HEK293T (cell line): ENCODE results near the gene GDF10.

Experiments used
- ARNT ChIP-seq: fragments of 450-650 bp; IDR thresholded peaks from 2 replicates; pipeline ENCODE4 v1.6.1; 2017; ENCODE audit warnings: mild to moderate bottlenecking
- BHLHE40 ChIP-seq: fragments of 450-650 bp; IDR thresholded peaks from 2 replicates; pipeline ENCODE4 v1.6.1; 2016; ENCODE audit warnings: mild to moderate bottlenecking, moderate library complexity, borderline replicate concordance
- CTBP1 ChIP-seq: fragments of 450-650 bp; IDR thresholded peaks from 2 replicates; pipeline ENCODE4 v1.6.1; 2016; ENCODE audit warnings: borderline replicate concordance
- ELF4 ChIP-seq: fragments of 450-650 bp; IDR thresholded peaks from 2 replicates; pipeline ENCODE4 v1.6.1; 2017; ENCODE audit warnings: antibody characterized with exemption
- FOXA1 ChIP-seq: fragments of 450-650 bp; IDR thresholded peaks from 2 replicates; pipeline ENCODE4 v1.6.1; 2016; ENCODE audit warnings: mild to moderate bottlenecking
- FOXM1 ChIP-seq: fragments of 450-650 bp; IDR thresholded peaks from 2 replicates; pipeline ENCODE4 v1.6.1; 2017; ENCODE audit warnings: mild to moderate bottlenecking, borderline replicate concordance
- L3MBTL2 ChIP-seq: fragments of 450-650 bp; conservative IDR thresholded peaks from 2 replicates; pipeline ENCODE4 v1.6.1; 2016; ENCODE audit warnings: mild to moderate bottlenecking
- LEF1 ChIP-seq: fragments of 450-650 bp; IDR thresholded peaks from 2 replicates; pipeline ENCODE4 v1.6.1; 2017; ENCODE audit warnings: mild to moderate bottlenecking, borderline replicate concordance
- NFRKB ChIP-seq: fragments of 450-650 bp; IDR thresholded peaks from 2 replicates; pipeline ENCODE4 v1.6.1; 2016; ENCODE audit warnings: mild to moderate bottlenecking, moderate library complexity
- SP1 ChIP-seq: fragments of 450-650 bp; IDR thresholded peaks from 2 replicates; pipeline ENCODE4 v1.6.1; 2017
- SUZ12 ChIP-seq: fragments of 450-650 bp; IDR thresholded peaks from 2 replicates; pipeline ENCODE4 v1.6.1; 2016; ENCODE audit warnings: mild to moderate bottlenecking
- TARDBP ChIP-seq: fragments of 450-650 bp; IDR thresholded peaks from 2 replicates; pipeline ENCODE4 v1.6.1; 2016
- ZNF384 ChIP-seq: fragments of 450-650 bp; IDR thresholded peaks from 2 replicates; pipeline ENCODE4 v1.6.1; 2016
- TF ChIP-seq, protein P1 (sequence below): fragments of 450-650 bp; IDR thresholded peaks from 2 replicates; pipeline ENCODE4 v1.6.1; 2016

DNA sequence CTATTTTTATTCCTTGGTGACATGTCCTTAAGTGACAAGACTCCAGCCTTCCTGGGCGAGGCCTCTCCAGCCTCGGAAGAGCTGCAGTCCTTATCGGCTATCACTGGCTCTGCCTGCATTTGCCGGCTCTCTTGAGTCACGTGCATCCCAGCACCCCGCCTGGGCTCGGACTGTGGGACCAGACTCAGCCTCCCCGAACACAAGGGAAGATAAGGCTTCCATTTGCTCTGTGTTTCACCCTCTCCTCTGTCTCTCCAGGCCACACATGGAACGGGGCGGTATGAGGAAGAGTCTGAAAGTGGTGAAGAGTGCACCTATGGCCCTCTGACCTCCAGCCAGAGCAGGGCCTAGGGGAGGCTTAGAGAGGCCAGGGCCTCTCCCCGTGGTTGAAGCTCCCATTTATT lies 26.9 kb downstream of the GDF10 start:
- TF ChIP-seq FOXM1 (no peak), CTBP1 (no peak), FOXA1 (no peak), BHLHE40 (no peak), SP1 (no peak), ARNT (no peak), SUZ12 (no peak), NFRKB (no peak), L3MBTL2 (no peak), TARDBP (no peak), ELF4 (no peak), ZNF384 (no peak), LEF1 (no peak)
- TF ChIP-seq, protein P1, sequence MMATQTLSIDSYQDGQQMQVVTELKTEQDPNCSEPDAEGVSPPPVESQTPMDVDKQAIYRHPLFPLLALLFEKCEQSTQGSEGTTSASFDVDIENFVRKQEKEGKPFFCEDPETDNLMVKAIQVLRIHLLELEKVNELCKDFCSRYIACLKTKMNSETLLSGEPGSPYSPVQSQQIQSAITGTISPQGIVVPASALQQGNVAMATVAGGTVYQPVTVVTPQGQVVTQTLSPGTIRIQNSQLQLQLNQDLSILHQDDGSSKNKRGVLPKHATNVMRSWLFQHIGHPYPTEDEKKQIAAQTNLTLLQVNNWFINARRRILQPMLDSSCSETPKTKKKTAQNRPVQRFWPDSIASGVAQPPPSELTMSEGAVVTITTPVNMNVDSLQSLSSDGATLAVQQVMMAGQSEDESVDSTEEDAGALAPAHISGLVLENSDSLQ = no peak
